Epithelial cell of proximal tubule (primary cell): ENCODE results near the gene ZFC3H1. TPM values are rescaled to one million over a fixed set of nuclear protein-coding genes. Genes with fewer than 3 reads are reported as not detected.

Experiments
- DNase-seq: peaks from one replicate; pipeline ENCODE4 v3.0.0-alpha.2; 2011; ENCODE audit warnings: low read depth
- H3K4me3 ChIP-seq: 2 replicates; pipeline ENCODE4 v1.5.1; 2011; ENCODE audit warnings: low read depth, mild to moderate bottlenecking, low read length
- total RNA-seq: library from RNA; depleted of rRNA; stranded (reverse); fragments of >200 nt; gene quantifications from 2 replicates; pipeline ENCODE4 v1.2.3, GENCODE V29; 2015
- TF ChIP-seq, protein P1 (sequence below): conservative IDR thresholded peaks from 2 replicates; pipeline ENCODE4 v1.5.1; 2012; ENCODE audit warnings: low read depth, mild to moderate bottlenecking, low read length

ZFC3H1 gene
- total RNA-seq, 1 donor from 2014 or later: 42.0 TPM

DNA sequence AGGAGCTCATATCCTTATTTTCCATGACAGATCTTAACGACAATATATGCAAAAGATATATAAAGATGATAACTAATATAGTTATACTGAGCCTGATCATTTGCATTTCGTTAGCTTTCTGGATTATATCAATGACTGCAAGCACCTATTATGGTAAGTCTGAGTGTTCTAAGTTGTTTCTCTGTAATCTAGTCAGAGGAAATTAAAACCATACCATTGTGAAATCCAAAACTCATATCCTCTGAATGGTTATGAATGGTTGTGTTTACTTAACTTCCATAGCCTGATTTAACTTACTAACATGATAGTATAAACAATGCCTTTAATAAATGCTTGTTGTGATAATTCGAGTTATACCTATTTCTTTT, 23.0 kb upstream of the ZFC3H1 start:
- peak overlapping the region; percentile 70 for H3K4me3 ChIP-seq
- TF ChIP-seq, protein P1, sequence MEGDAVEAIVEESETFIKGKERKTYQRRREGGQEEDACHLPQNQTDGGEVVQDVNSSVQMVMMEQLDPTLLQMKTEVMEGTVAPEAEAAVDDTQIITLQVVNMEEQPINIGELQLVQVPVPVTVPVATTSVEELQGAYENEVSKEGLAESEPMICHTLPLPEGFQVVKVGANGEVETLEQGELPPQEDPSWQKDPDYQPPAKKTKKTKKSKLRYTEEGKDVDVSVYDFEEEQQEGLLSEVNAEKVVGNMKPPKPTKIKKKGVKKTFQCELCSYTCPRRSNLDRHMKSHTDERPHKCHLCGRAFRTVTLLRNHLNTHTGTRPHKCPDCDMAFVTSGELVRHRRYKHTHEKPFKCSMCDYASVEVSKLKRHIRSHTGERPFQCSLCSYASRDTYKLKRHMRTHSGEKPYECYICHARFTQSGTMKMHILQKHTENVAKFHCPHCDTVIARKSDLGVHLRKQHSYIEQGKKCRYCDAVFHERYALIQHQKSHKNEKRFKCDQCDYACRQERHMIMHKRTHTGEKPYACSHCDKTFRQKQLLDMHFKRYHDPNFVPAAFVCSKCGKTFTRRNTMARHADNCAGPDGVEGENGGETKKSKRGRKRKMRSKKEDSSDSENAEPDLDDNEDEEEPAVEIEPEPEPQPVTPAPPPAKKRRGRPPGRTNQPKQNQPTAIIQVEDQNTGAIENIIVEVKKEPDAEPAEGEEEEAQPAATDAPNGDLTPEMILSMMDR: no peak
- no peak for DNase-seq

DNA sequence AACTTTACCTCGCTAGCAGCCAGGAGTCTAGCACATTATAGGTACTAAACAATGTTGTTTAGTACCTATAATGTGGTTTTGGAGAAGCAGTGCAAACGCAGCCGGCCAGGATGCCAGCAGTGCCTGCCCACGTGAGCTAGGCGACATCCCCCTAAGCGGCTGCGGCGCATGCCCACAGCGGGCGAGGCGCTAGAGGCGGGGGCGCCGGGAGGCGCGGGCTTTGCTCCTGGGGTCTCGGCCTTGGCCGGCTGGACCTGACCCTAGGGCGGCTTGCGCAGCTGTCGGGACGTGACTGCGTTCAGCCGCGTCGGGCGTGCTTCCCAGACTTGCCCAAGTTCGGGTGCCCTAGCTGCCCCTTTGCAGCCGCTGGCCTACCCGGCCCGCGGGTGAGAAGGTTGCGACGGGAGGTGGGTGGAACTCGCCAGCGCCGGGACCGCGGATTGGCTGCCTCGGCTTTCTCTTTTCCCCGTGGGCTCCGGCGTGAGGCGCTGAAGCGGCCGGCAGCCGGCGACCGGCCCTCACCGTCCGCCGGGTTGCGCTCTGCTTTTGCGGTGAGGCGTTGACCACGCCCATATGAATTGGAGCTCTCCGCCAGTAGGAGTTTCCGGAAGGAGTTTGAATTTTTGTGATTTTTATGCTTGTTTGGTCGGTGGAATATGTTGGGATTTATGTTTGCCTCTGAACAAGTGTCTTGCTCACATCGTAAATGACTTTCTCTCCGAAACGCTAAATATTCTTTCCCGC, 22.4 kb upstream of the ZFC3H1 start, which contains the start of gene TMEM19:
Gene TMEM19 (plus strand): TSS at position 169 of the 744 bp plus-strand sequence. CDS start 599 bp downstream, outside the sequence.
- peak within 1 kb of the TSS; percentile 70 for H3K4me3 ChIP-seq
- DNase-seq: no peak
- TF ChIP-seq, protein P1: peak; percentile 20

DNA sequence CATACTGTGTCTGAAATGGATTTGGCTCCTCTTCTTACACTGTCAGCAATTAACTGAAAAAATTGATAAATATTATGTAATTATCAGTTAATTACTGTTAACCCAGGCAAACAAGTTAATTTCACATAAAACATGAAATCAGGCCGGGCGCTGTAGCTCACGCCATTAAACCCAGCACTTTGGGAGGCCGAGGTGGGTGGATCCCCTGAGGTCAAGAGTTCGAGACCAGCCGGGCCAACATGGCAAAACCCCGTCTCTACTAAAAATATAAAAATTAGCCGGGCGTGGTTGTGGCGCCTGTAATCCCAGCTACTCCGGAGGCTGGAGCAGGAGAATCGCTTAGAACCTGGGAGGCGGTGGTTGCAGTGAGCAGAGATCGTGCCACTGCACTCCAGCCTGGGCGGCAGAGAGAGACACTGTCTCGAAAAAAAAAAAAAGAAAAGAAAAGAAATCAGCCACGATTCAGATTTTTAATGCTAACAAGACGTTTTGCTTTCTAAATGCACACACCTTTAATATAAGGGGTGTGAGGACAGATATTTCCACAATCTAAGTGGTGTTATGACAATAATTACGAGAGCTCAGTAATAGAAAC, 21.8 kb upstream of the ZFC3H1 start:
- peak overlapping the region; percentile 70 for H3K4me3 ChIP-seq
- TF ChIP-seq, protein P1: no peak
- DNase-seq: no peak

DNA sequence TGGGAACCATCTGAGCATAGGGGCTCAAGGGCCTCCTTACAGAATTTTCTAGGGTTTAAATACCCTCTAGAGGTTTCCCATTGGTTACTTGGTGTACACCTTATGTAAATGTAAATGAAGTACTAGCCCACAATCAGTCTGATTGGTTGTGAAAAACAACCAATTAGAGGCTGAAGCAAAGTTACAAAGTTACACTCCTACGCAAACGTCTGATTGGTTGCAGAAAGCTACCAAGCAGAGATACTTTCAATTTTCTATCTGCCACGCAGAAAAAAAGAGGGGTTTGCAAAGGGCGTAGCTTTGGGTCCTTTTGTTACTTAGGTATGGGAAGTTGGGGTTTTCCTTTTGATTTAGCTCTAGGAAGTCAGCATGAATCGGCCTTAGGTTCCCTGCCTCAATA, 20.4 kb upstream of the ZFC3H1 start:
- peak overlapping the region; percentile 32 for H3K4me3 ChIP-seq
- no peak for DNase-seq

DNA sequence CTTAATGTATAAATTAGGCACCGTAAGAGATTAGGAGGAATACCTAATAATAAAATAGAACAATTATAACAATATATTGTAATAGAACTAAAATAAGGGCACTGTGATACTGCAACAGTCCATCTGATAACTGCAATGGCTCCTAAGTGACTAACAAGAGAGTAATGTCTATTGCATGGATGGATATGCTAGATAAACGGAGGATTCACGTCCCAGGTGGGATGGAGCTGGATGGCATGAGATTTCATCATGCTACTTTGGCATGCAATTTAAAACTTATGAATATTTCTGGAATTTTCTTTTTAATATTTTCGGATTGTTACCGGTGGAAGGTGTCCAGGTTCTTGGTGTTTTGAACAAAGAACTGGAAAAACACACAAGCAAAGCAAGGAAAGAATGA, 20.0 kb upstream of the ZFC3H1 start:
- TF ChIP-seq, protein P1: no peak
- H3K4me3 ChIP-seq: no peak overlapping the region
- no peak for DNase-seq

More for the DNA sequence above, 20.4 kb upstream of the ZFC3H1 start:
- TF ChIP-seq, protein P1: no peak

DNA sequence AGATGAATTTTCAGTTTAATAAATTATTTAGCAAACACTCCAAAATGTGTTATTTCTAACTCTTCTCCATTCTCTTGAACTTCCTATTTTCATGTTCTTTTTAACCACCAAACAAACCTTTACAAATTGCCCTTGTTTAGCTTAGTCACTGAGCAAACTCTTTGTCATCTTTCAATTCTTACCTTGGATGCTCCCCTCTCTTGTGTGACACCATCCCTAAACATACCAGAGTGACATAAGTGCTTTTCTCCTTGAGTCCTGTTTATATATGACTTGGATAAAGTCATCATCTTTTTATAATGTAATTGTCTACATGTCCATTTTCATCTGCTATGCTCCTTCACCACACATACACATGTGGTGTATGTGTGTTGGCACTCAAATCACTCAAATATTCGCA, 18.8 kb upstream of the ZFC3H1 start:
- H3K4me3 ChIP-seq: no peak overlapping the region
- no peak for DNase-seq
- TF ChIP-seq, protein P1: no peak
